HG02642 (cell line): ENCODE measurements around the gene ITGB5.

Experiments
- ATAC-seq: cut with Tn5 transposase; IDR thresholded peaks from one replicate; pipeline ENCODE4 v1.9.1; 2021; ENCODE audit warnings: mild to moderate bottlenecking; ENCODE audit not compliant: unreplicated experiment, poor library complexity

ITGB5 gene

DNA sequence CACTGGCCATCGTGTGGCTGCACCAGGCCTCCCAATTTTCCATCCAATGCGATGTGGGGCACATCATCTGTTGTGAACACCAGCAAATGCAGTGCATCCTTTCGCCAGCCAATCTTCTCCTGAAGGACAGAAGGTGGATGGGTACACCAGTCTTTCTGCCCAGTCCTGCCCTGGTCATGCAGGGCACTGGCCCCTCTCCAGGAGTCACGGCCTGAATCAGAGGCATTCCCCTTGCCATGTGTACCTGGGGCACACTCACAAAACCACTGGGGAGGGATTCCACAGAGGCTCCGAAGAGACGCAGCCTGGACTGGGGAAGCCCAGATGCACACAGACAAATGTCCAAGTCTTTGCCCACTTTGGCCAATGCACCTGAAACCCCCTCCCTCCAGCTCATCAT lies 65.8 kb downstream of the ITGB5 start:
- no peak for ATAC-seq

GRCh38 chr3:124818398-124819091 lies 68.6 kb downstream of the ITGB5 start:
- ATAC-seq = no peak

DNA sequence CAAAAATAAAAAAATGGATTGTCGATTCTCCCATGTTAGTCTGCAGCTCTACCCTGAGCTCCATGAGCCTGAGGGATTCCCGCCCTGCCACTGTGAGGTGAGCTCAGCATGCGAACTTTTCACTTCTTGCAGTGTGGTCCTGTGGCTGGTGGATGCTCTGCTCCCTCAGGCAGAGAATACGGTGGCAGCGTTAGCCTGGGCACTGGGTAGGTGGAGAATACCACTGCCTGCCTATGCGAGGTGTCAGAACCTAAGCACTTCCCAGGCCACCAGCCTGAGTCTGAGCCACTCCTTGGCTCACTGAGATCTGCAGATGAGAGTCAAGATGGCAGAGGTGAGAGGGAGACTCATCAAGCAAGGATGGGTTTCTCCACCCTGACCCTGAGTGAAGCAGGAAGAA lies 70.1 kb downstream of the ITGB5 start:
- ATAC-seq = no peak

DNA sequence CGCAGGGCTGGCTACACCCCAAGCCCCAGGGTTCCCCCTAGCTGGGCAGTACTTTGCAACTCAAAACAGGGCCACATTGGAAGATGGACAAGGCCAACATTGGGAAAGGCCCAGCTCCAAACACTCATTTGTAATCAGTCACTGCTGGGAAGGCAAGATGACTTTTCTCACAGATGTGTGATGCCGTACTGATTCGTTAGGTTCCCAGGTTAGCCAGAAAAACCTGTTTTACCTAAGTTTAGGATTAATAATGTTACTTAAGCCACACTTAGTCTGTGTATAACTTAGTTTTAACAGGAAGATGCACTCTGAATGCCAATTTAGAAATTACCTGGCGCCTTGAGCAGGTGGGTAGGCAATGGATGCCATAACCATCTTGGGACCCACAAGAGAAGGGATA lies 71.0 kb downstream of the ITGB5 start:
- no peak for ATAC-seq

- no peak for ATAC-seq
Measured at GRCh38 chr3:124815781-124816180, 71.4 kb downstream of the ITGB5 start.

DNA sequence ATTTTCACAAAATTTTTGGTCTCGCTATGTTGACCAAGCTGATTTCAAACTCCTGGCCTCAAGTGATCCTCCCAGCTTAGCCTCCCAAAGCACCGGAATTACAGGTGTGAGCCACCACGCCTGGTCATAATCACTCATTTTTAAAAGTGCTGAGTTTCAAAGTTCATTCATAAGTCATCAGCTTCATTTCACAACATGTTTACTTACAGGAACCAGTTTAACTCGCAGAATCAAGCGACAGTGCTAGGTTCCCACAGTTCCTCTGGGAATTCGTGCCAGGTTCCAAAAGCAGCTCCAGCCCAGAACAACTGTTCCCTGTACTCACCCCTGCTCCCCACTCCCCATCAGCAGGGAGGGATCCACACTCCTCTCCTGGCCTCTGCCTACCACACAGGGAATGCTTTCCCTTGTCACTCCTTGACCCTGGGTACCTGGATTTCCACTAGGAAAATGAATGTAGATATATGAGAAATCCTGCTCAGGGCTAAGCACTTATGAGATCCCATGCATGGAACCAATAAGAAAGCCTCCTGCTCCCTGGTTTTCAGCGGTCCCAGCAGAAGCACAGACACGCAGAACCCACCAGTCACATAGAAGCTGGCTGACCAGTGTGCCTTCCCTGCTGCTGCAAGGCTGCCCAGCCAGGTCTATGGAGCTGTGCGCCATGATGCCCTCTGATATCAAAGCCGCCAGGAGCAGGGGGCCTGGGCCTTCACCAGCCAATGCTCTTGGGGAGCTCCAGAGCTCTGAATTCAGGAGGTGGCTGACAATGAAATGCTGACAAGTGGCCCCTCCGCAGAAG lies 72.3 kb downstream of the ITGB5 start:
- no peak for ATAC-seq

DNA sequence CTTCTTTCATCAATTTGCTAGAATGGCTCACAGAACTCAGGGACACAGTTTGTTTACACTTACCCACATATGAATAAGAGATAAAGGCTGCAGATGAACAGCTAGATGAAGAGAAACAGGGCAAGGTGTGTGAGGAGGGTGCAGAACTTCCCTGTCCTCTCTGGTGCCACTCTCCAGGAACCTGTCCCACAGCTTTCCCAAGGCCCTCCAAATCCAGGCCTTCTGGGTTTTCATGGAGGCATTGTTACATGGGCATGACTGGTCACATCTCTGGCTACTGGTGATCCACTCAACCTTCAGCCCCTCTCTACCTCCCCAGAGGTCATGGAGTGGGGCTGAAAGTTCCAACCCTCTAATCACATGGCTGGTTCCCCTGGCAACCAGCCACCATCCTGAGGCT lies 73.6 kb downstream of the ITGB5 start:
- ATAC-seq = no peak

DNA sequence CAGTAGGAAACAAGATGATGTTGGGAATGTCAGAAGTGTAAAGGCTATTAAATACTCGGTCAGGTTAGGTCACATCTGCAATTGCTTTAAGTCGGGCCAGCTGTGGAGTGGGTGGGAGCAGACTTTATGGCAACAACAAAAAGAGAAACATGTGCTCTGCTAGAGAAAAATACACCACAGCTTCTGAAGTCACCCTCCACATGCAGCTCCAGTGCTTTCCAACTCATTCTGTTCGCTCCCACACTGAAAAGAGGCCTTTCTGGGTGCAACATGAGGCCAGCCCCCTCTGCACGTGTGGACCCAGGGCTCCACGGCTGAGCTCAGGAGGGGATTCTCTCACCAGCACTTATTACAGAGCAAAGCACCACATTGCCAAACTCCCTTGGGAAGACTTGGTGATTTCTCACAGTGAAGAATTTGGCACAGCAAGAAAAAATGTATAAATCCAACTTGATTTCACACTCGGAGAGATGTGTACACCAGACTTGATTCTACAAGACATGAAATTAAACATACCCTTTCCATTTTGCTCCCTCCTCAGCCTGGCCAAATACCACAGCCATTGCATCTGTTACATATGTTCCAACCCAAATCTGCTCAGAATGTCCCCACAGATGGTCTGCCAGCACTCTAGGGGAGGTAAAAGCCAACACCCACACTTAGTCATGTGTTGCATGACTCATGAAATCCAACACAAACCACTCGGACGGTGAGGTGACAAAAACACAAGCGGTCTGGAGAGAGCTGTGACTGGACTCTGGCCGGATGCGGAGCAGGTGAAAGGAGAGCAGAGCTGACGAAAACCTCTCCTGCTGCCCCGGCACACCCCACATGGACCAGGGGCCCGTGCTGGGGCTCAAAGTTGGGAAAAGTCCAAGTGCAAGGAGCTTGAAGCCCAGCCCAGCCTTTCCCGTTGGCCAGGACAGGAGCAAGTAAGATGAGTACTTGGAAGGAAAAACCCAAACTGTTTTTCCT lies 74.6 kb downstream of the ITGB5 start:
- no peak for ATAC-seq

DNA sequence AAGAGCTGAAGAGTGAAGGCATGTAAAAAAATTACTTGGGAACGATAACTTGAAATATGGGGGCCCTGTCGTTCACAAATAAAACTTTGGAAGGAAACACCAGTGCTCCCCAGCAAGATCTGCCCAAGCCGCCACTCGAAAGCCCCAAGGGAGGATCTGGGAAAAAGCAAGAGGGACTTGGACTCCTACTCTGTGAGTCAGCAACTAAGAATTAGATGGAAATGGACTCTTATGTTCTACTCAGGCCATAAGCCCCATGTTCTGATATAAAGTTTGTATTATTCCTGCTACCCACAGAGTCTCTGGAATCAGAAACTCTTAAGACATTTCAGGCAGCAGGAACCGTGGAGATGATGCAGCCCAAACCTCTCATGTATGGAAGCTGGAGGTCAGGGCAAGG lies 75.7 kb downstream of the ITGB5 start:
- ATAC-seq = no peak

DNA sequence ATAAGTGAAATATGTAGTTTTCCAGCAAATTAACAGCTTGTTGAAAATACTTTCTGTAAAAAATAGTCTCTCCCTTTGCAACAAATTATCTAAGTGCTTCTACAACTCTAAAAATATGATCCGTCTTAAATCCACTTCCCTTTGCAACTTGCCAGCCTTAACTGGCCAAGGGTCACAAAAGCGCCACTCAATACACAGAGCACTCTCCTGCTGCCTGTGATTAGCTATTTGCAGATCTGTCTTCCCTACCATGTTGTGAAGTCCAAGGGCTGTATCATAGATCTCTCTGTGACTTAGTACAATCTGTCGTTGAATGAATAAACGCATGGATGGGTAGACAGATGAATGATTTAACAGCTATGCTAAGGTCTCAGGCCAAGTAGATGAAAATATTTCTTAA lies 76.2 kb downstream of the ITGB5 start:
- ATAC-seq = no peak

GRCh38 chr3:124809039-124809438 lies 78.1 kb downstream of the ITGB5 start:
- ATAC-seq = no peak

- ATAC-seq = no peak
Measured at GRCh38 chr3:124805671-124806070, 81.5 kb downstream of the ITGB5 start.

- ATAC-seq = no peak
Measured at GRCh38 chr3:124804875-124805274, 82.3 kb downstream of the ITGB5 start.

GRCh38 chr3:124802702-124803101 lies 84.5 kb downstream of the ITGB5 start:
- no peak for ATAC-seq

DNA sequence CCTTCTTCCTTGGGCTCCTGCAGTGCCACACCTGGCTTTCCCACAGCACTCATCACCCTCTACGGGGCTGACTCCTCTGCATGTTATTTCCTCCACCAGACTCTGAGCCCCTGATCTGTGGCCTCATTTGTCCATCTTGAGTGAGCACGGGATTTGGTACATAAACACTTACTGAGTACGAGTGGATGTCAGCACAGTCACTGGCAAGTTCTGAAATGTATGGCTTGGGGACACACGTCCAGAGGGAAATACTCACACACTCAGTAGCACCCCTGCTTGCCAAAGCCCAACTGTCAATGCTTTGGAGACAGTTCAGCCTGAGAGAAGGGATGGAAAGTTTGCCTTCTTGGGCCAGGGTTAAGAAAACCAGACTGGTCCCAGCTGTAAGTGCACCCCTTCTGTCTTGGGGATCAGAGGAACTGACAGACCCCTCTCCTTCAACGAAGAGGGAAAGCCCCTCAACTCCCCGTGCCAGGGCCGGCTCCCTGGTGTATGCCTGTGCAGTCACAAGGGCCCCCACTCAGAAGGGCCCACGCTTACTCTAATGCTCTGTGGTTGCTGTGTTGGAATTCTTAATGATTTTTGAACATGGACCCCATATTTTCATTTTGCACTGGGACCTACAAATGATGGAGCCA lies 85.0 kb downstream of the ITGB5 start:
- ATAC-seq = no peak

DNA sequence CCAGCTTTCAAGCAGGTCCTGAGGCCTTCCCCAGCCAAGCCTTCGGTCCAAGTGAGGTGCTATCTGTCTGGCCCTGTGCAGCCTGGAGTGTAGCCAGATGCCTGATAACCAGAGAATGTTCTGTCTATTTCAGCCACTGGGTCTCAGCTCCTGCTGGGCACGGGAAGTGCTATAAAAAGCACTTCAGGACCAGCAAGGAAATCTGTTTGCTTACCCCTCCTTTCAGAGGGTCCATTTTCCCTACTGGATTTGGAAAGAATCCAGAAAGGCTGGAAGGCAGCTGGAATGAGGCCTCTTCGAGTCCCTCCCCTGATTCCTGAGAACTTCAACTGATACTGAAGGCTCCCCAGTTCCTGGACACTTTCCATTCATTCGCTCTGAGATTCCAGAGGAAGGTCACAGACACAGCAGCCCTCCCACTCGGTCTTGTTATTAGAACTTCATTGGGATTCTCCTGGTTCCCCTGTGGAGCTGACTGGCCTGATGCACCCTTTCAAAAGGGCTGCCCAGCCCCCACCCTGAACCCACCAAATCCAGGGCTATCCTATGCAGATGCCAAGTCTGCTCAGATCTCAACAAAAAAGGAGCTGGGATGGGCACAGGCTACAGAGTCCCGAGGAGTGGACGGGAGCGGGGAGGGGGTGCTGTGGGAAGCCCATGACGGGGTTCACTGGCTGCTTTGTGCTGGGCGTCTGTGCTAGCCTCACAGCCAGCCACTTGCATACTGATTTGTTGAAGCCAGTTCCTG lies 86.5 kb downstream of the ITGB5 start:
- ATAC-seq = no peak

- ATAC-seq = no peak
Measured at GRCh38 chr3:124800076-124800475, 87.1 kb downstream of the ITGB5 start.

- no peak for ATAC-seq
Measured at GRCh38 chr3:124799676-124800075, 87.5 kb downstream of the ITGB5 start.

DNA sequence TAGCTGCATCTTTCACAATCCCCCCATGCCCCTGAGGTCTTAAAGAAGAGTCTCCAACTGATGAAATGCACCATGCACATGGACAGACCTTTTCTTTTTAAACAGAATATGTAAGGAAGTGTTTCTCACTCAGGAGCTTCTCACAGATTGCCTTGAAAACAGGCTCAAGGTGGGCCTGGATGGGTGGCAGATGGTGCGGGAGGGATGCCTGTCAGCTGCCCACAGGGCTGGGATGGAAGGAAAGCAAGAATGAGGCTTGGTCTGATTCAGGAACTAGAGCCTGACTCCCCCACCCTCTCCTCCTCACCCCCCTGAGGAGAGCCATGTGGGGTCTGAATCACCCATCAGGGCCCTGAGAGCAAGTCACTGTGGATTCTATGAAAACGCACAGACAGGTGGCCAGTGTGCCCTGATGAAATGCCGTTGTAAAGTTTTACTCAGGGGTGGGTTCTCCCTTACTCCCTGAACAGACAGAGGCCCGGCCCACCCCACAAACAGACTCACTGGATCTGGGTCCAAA lies 89.7 kb downstream of the ITGB5 start:
- ATAC-seq = no peak
